OCI-LY1 (cell line): Measurements from ENCODE around the gene C2orf78.

Experiments used
- H2AFZ ChIP-seq: fragments of 200-600 bp; sonication (generic), shearing (Covaris generic); 2 replicates; pipeline ENCODE4 v1.6.0; 2014; ENCODE audit warnings: antibody characterized with exemption, mild to moderate bottlenecking, low read length
- H3F3A ChIP-seq: fragments of 200-600 bp; sonication (generic), shearing (Covaris generic); 2 replicates; pipeline ENCODE4 v1.6.0; 2014; ENCODE audit warnings: mild to moderate bottlenecking, antibody characterized with exemption, low read length, moderate library complexity; ENCODE audit not compliant: insufficient read depth
- H3K27ac ChIP-seq: fragments of 200-600 bp; sonication (generic); 2 replicates; pipeline ENCODE4 v1.5.1; 2014; ENCODE audit warnings: low read length, mixed run types, mild to moderate bottlenecking, low read depth; ENCODE audit not compliant: poor library complexity, severe bottlenecking
- H3K27me3 ChIP-seq: fragments of 200-600 bp; sonication (generic); 2 replicates; pipeline ENCODE4 v1.6.0; 2014; ENCODE audit warnings: antibody characterized with exemption, mild to moderate bottlenecking, low read length, moderate library complexity; ENCODE audit not compliant: insufficient read depth
- H3K36me3 ChIP-seq: fragments of 200-600 bp; sonication (generic); 2 replicates; pipeline ENCODE4 v1.6.1; 2014; ENCODE audit warnings: mild to moderate bottlenecking, antibody characterized with exemption, low read length, moderate library complexity, mixed read lengths; ENCODE audit not compliant: insufficient read depth
- H3K4me1 ChIP-seq: fragments of 200-600 bp; sonication (generic); 2 replicates; pipeline ENCODE4 v1.5.1; 2014; ENCODE audit warnings: mild to moderate bottlenecking, low read length, moderate library complexity; ENCODE audit not compliant: insufficient read depth, severe bottlenecking
- H3K4me2 ChIP-seq: fragments of 200-600 bp; sonication (generic), shearing (Covaris generic); 2 replicates; pipeline ENCODE4 v1.6.1; 2014; ENCODE audit warnings: low read length
- H3K4me3 ChIP-seq: fragments of 200-600 bp; sonication (generic); 2 replicates; pipeline ENCODE4 v1.5.1; 2014; ENCODE audit warnings: low read length, low read depth, mild to moderate bottlenecking, mixed read lengths; ENCODE audit not compliant: poor library complexity, severe bottlenecking
- H3K79me2 ChIP-seq: fragments of 200-600 bp; shearing (Covaris generic); 2 replicates; pipeline ENCODE4 v1.6.1; 2016; ENCODE audit warnings: mixed run types, low read length, mixed read lengths; ENCODE audit not compliant: insufficient read depth
- H3K9ac ChIP-seq: fragments of 200-600 bp; sonication (generic), shearing (Covaris generic); 2 replicates; pipeline ENCODE4 v1.6.1; 2014; ENCODE audit warnings: mild to moderate bottlenecking, low read length, mixed read lengths
- H3K9me2 ChIP-seq: fragments of 200-600 bp; sonication (generic), shearing (Covaris generic); 2 replicates; pipeline ENCODE4 v1.6.1; 2014; ENCODE audit warnings: low read depth, mild to moderate bottlenecking, low read length, mixed read lengths
- H3K9me3 ChIP-seq: fragments of 200-600 bp; shearing (Covaris generic); 2 replicates; pipeline ENCODE4 v1.6.1; 2014; ENCODE audit warnings: low read length, mixed read lengths
- H4K20me1 ChIP-seq: fragments of 200-600 bp; sonication (generic), shearing (Covaris generic); 2 replicates; pipeline ENCODE4 v1.6.0; 2016; ENCODE audit warnings: mild to moderate bottlenecking, low read length; ENCODE audit not compliant: insufficient read depth
- CTCF ChIP-seq: fragments of 200-600 bp; sonication (generic), shearing (Covaris generic); IDR thresholded peaks from 2 replicates; pipeline ENCODE4 v1.5.1; 2017; ENCODE audit warnings: mild to moderate bottlenecking, antibody characterized with exemption, low read length, moderate library complexity, mixed read lengths
- EZH2 ChIP-seq: fragments of 200-600 bp; sonication (generic), shearing (Covaris generic); IDR thresholded peaks from 2 replicates; pipeline ENCODE4 v1.8.0; 2017; ENCODE audit warnings: borderline replicate concordance, mixed run types, mild to moderate bottlenecking, antibody characterized with exemption, low read length, moderate library complexity, mixed read lengths

C2orf78 gene

GRCh38 chr2:73822276-73822675, 38.3 kb downstream of the C2orf78 start:
- Histone ChIP-seq H3K4me1 (peaks cover 21% of the 10 kb centered on the region), H3K9me2 (no peaks in the 10 kb centered on the region), H3F3A (no peaks in the 10 kb centered on the region), H3K4me3 (no peak overlapping the region), H2AFZ (no peak overlapping the region), H3K9ac (no peak overlapping the region), H3K27ac (peak overlapping the region; percentile 26), H3K4me2 (peak overlapping the region; percentile 0; the same call in 1 of the 2 replicates), H4K20me1 (no peaks in the 10 kb centered on the region), H3K79me2 (no peaks in the 10 kb centered on the region), H3K36me3 (no peaks in the 10 kb centered on the region), H3K27me3 (no peaks in the 10 kb centered on the region), H3K9me3 (no peaks in the 10 kb centered on the region)
- TF ChIP-seq CTCF (no peak), EZH2 (no peak)

GRCh38 chr2:73822991-73823390, 39.0 kb downstream of the C2orf78 start:
- H2AFZ ChIP-seq, result no peak overlapping the region
- H3K27me3 ChIP-seq, result no peaks in the 10 kb centered on the region
- H3K9ac ChIP-seq, result no peak overlapping the region
- no peaks in the 10 kb centered on the region for H3K36me3 ChIP-seq
- H3K4me1 ChIP-seq, result peaks cover 28% of the 10 kb centered on the region
- no peaks in the 10 kb centered on the region for H4K20me1 ChIP-seq
- no peak overlapping the region for H3K4me3 ChIP-seq
- no peaks in the 10 kb centered on the region for H3K9me2 ChIP-seq
- H3K79me2 ChIP-seq, result no peaks in the 10 kb centered on the region
- H3K9me3 ChIP-seq, result no peaks in the 10 kb centered on the region
- H3F3A ChIP-seq, result no peaks in the 10 kb centered on the region
- peak overlapping the region; percentile 0; the same call in 1 of the 2 replicates for H3K4me2 ChIP-seq
- no peak for TF ChIP-seq CTCF
- no peak for TF ChIP-seq EZH2
- no peak overlapping the region for H3K27ac ChIP-seq

GRCh38 chr2:73823416-73823815, 39.4 kb downstream of the C2orf78 start:
- Histone ChIP-seq H3K4me2 (no peak overlapping the region), H2AFZ (no peak overlapping the region), H3K27me3 (no peaks in the 10 kb centered on the region), H3K79me2 (no peaks in the 10 kb centered on the region), H3K4me3 (no peak overlapping the region), H3K27ac (no peak overlapping the region), H3K36me3 (no peaks in the 10 kb centered on the region), H4K20me1 (no peaks in the 10 kb centered on the region), H3K9me2 (no peaks in the 10 kb centered on the region), H3K9ac (no peak overlapping the region), H3K9me3 (no peaks in the 10 kb centered on the region), H3F3A (no peaks in the 10 kb centered on the region), H3K4me1 (peaks cover 32% of the 10 kb centered on the region)
- no peak for TF ChIP-seq CTCF
